IPS-18c (cell line): ENCODE measurements around the gene CPT1C.
"Not testable (repeated sequence)": the region's sequence is repeated elsewhere in the genome, so short reads cannot be mapped to it uniquely, and the experiment has no call there.

ENCODE experiments used
- H3K4me3 ChIP-seq: 2 replicates; pipeline ENCODE4 v1.7.0; 2013; ENCODE audit warnings: low read depth, mild to moderate bottlenecking, low read length, moderate library complexity; ENCODE audit not compliant: insufficient read depth
- H3K9me3 ChIP-seq: one replicate; pipeline ENCODE4 v1.6.1; 2013; ENCODE audit warnings: mild to moderate bottlenecking, low read length, moderate library complexity; ENCODE audit not compliant: control insufficient read depth, insufficient read depth

CPT1C gene

GRCh38 chr19:49716154-49716553, 25.2 kb downstream of the CPT1C start:
- Histone ChIP-seq H3K9me3 (no peaks in the 10 kb centered on the region), H3K4me3 (no peak overlapping the region)

GRCh38 chr19:49718511-49718910, 27.6 kb downstream of the CPT1C start:
- no peak overlapping the region for H3K4me3 ChIP-seq
- no peaks in the 10 kb centered on the region for H3K9me3 ChIP-seq

GRCh38 chr19:49718991-49719390, 28.1 kb downstream of the CPT1C start:
- H3K9me3 ChIP-seq = no peaks in the 10 kb centered on the region

GRCh38 chr19:49719420-49719819, 28.5 kb downstream of the CPT1C start:
- H3K4me3 ChIP-seq, H3K9me3 ChIP-seq: not testable (repeated sequence)

More at GRCh38 chr19:49718991-49719390, 28.1 kb downstream of the CPT1C start:
- H3K4me3 ChIP-seq = no peak overlapping the region

- no peaks in the 10 kb centered on the region for H3K9me3 ChIP-seq
- H3K4me3 ChIP-seq = no peak overlapping the region
Observed at GRCh38 chr19:49727217-49728030, 36.5 kb downstream of the CPT1C start.

- Histone ChIP-seq H3K9me3 (no peaks in the 10 kb centered on the region), H3K4me3 (no peak overlapping the region)
Observed at GRCh38 chr19:49730166-49730565, 39.2 kb downstream of the CPT1C start.

- no peak overlapping the region for H3K4me3 ChIP-seq
- H3K9me3 ChIP-seq = no peaks in the 10 kb centered on the region
Observed at GRCh38 chr19:49738268-49738667, 47.4 kb downstream of the CPT1C start.

GRCh38 chr19:49739098-49739497, 48.2 kb downstream of the CPT1C start:
- Histone ChIP-seq H3K9me3 (no peaks in the 10 kb centered on the region), H3K4me3 (no peak overlapping the region)

GRCh38 chr19:49739933-49740332, 49.0 kb downstream of the CPT1C start:
- Histone ChIP-seq H3K4me3 (no peak overlapping the region), H3K9me3 (no peaks in the 10 kb centered on the region)

- H3K9me3 ChIP-seq = no peaks in the 10 kb centered on the region
Observed at GRCh38 chr19:49741210-49741844, 50.4 kb downstream of the CPT1C start.

GRCh38 chr19:49744946-49745381, 54.0 kb downstream of the CPT1C start:
- no peaks in the 10 kb centered on the region for H3K9me3 ChIP-seq
- H3K4me3 ChIP-seq = no peak overlapping the region

More at GRCh38 chr19:49741210-49741844, 50.4 kb downstream of the CPT1C start:
- no peak overlapping the region for H3K4me3 ChIP-seq

GRCh38 chr19:49746206-49746958, 55.5 kb downstream of the CPT1C start:
- H3K4me3 ChIP-seq = no peak overlapping the region
- no peaks in the 10 kb centered on the region for H3K9me3 ChIP-seq

GRCh38 chr19:49749055-49749716, 58.3 kb downstream of the CPT1C start:
- peaks cover 2% of the 10 kb centered on the region for H3K9me3 ChIP-seq
- no peak overlapping the region for H3K4me3 ChIP-seq

- no peak overlapping the region for H3K4me3 ChIP-seq
- peaks cover 2% of the 10 kb centered on the region for H3K9me3 ChIP-seq
Observed at GRCh38 chr19:49749771-49750170, 58.9 kb downstream of the CPT1C start.

- H3K4me3 ChIP-seq = no peak overlapping the region
- H3K9me3 ChIP-seq = peaks cover 4% of the 10 kb centered on the region
Observed at GRCh38 chr19:49752701-49753100, 61.8 kb downstream of the CPT1C start.

- Histone ChIP-seq H3K9me3 (peaks cover 4% of the 10 kb centered on the region), H3K4me3 (no peak overlapping the region)
Observed at GRCh38 chr19:49755956-49756355, 65.0 kb downstream of the CPT1C start.

GRCh38 chr19:49758292-49758691, 67.4 kb downstream of the CPT1C start:
- H3K9me3 ChIP-seq = peaks cover 2% of the 10 kb centered on the region
- no peak overlapping the region for H3K4me3 ChIP-seq
